Loucy (cell line): Measurements from ENCODE around the gene NUP54.

Experiments used
- EZH2phosphoT487 ChIP-seq: fragments of 200-600 bp; IDR thresholded peaks from 2 replicates; pipeline ENCODE4 v1.6.1; 2018; ENCODE audit warnings: antibody characterized with exemption, mild to moderate bottlenecking, moderate library complexity, borderline replicate concordance
- TF ChIP-seq, protein P1 (sequence below): fragments of 200-600 bp; sonication (generic); conservative IDR thresholded peaks from 2 replicates; pipeline ENCODE4 v1.5.1; 2014; ENCODE audit warnings: mild to moderate bottlenecking, antibody characterized with exemption, low read length

DNA sequence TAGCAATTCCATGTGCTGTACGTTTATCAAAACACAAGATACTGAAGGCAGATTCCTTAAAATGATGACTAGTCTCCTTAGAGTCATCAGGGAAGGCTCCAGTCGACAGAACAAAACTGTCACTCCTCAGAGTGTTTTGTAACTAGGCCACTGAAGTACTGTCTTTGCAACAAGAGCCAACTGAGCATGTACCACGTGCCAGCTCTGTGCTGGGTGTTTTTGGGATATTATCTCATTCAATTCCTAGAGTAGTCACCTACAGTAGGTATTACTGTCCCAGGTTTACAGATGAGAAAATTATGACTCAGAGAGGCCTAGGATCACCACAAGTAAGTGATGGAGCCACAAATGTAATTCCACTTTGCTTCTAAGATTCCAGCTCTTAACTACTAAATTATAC, 18.3 kb upstream of the NUP54 start:
- TF ChIP-seq, protein P1, sequence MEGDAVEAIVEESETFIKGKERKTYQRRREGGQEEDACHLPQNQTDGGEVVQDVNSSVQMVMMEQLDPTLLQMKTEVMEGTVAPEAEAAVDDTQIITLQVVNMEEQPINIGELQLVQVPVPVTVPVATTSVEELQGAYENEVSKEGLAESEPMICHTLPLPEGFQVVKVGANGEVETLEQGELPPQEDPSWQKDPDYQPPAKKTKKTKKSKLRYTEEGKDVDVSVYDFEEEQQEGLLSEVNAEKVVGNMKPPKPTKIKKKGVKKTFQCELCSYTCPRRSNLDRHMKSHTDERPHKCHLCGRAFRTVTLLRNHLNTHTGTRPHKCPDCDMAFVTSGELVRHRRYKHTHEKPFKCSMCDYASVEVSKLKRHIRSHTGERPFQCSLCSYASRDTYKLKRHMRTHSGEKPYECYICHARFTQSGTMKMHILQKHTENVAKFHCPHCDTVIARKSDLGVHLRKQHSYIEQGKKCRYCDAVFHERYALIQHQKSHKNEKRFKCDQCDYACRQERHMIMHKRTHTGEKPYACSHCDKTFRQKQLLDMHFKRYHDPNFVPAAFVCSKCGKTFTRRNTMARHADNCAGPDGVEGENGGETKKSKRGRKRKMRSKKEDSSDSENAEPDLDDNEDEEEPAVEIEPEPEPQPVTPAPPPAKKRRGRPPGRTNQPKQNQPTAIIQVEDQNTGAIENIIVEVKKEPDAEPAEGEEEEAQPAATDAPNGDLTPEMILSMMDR: no peak
- TF ChIP-seq EZH2phosphoT487: no peak
